ENCODE data around the gene GABBR2. TPM values are rescaled to one million over a fixed set of nuclear protein-coding genes. Genes with fewer than 3 reads are reported as not detected.

GABBR2 gene
- total RNA-seq, 1 experiment from 2014 or later: 0.23 TPM

- TF ChIP-seq, protein P1, sequence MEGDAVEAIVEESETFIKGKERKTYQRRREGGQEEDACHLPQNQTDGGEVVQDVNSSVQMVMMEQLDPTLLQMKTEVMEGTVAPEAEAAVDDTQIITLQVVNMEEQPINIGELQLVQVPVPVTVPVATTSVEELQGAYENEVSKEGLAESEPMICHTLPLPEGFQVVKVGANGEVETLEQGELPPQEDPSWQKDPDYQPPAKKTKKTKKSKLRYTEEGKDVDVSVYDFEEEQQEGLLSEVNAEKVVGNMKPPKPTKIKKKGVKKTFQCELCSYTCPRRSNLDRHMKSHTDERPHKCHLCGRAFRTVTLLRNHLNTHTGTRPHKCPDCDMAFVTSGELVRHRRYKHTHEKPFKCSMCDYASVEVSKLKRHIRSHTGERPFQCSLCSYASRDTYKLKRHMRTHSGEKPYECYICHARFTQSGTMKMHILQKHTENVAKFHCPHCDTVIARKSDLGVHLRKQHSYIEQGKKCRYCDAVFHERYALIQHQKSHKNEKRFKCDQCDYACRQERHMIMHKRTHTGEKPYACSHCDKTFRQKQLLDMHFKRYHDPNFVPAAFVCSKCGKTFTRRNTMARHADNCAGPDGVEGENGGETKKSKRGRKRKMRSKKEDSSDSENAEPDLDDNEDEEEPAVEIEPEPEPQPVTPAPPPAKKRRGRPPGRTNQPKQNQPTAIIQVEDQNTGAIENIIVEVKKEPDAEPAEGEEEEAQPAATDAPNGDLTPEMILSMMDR (IDR thresholded peaks at IDR 0.05; ENCODE audit: insufficient read depth in 1 of 2, low read depth in 1 of 2, low read length in 1 of 2, severe bottlenecking in 1 of 2, unreplicated experiment in 1 of 2): no peak
- H3K27ac Mint-ChIP-seq (ENCODE audit: unreplicated experiment): no peak overlapping the region
- ChIA-PET POLR2A (no interaction called here), CTCF (interaction anchor here (0.6 kb wide), 2 partner anchors 151 to 156 kb away, joined by 3 to 7 read pairs; no protein-coding TSS in a partner anchor)
- no TSS peak for BruUV-seq (replicated peaks)
- H3K36me3 Mint-ChIP-seq (ENCODE audit: insufficient read depth, unreplicated experiment): no peaks in the 10 kb centered on the region
- H3K27me3 ChIP-seq (replicated peaks; ENCODE audit: control insufficient read depth, insufficient read depth, low read length): no peaks in the 10 kb centered on the region
- no peaks in the 10 kb centered on the region for H3K36me3 ChIP-seq (ENCODE audit: control insufficient read depth, insufficient read depth, low read length)
- H3K4me1 Mint-ChIP-seq (ENCODE audit: low read depth, unreplicated experiment): no peaks in the 10 kb centered on the region
- no peak overlapping the region for H3K4me3 Mint-ChIP-seq (ENCODE audit: unreplicated experiment)
- no peaks in the 10 kb centered on the region for H3K4me1 ChIP-seq
- intact Hi-C loops (cut with micrococcal nuclease; ENCODE audit: unreplicated experiment): no loop called here
- no peaks in the 10 kb centered on the region for H3K27me3 Mint-ChIP-seq (ENCODE audit: insufficient read depth, unreplicated experiment)
- DNase-seq: no peak
- H3K9me3 Mint-ChIP-seq (ENCODE audit: unreplicated experiment): no peaks in the 10 kb centered on the region
- no peaks in the 10 kb centered on the region for H3K9me3 ChIP-seq
- no peak overlapping the region for H3K4me3 ChIP-seq (ENCODE audit: low read depth, low read length)
Observed at GRCh38 chr9:98745470-98745869, 36.7 kb upstream of the GABBR2 start.

GRCh38 chr9:98743818-98744611, 35.3 kb upstream of the GABBR2 start:
- no peaks in the 10 kb centered on the region for H3K9me3 ChIP-seq
- H3K27me3 ChIP-seq (replicated peaks; ENCODE audit: control insufficient read depth, insufficient read depth, low read length): no peaks in the 10 kb centered on the region
- TF ChIP-seq, protein P1 (IDR thresholded peaks at IDR 0.05; ENCODE audit: insufficient read depth in 1 of 2, low read depth in 1 of 2, low read length in 1 of 2, severe bottlenecking in 1 of 2, unreplicated experiment in 1 of 2): no peak
- DNase-seq: no peak
- Mint-ChIP-seq H3K9me3 (ENCODE audit: unreplicated experiment) (no peaks in the 10 kb centered on the region), H3K4me1 (ENCODE audit: low read depth, unreplicated experiment) (no peaks in the 10 kb centered on the region), H3K4me3 (ENCODE audit: unreplicated experiment) (no peak overlapping the region), H3K36me3 (ENCODE audit: insufficient read depth, unreplicated experiment) (no peaks in the 10 kb centered on the region), H3K27ac (ENCODE audit: unreplicated experiment) (no peak overlapping the region), H3K27me3 (ENCODE audit: insufficient read depth, unreplicated experiment) (no peaks in the 10 kb centered on the region)
- no peaks in the 10 kb centered on the region for H3K36me3 ChIP-seq (ENCODE audit: control insufficient read depth, insufficient read depth, low read length)
- no TSS peak for BruUV-seq (replicated peaks)
- H3K4me1 ChIP-seq: no peaks in the 10 kb centered on the region
- POLR2A ChIA-PET: no interaction called here
- H3K4me3 ChIP-seq (ENCODE audit: low read depth, low read length): no peak overlapping the region
- intact Hi-C loops (cut with micrococcal nuclease; ENCODE audit: unreplicated experiment): no loop called here
- CTCF ChIA-PET: no interaction called here

GRCh38 chr9:98743329-98743728, 34.6 kb upstream of the GABBR2 start:
- Histone ChIP-seq H3K4me1 (no peaks in the 10 kb centered on the region), H3K27me3 (replicated peaks; ENCODE audit: control insufficient read depth, insufficient read depth, low read length) (no peaks in the 10 kb centered on the region), H3K36me3 (ENCODE audit: control insufficient read depth, insufficient read depth, low read length) (no peaks in the 10 kb centered on the region), H3K4me3 (ENCODE audit: low read depth, low read length) (no peak overlapping the region), H3K9me3 (no peaks in the 10 kb centered on the region)
- no peak for DNase-seq
- Mint-ChIP-seq H3K4me1 (ENCODE audit: low read depth, unreplicated experiment) (no peaks in the 10 kb centered on the region), H3K27ac (ENCODE audit: unreplicated experiment) (no peak overlapping the region), H3K9me3 (ENCODE audit: unreplicated experiment) (no peaks in the 10 kb centered on the region), H3K4me3 (ENCODE audit: unreplicated experiment) (no peak overlapping the region), H3K27me3 (ENCODE audit: insufficient read depth, unreplicated experiment) (no peaks in the 10 kb centered on the region), H3K36me3 (ENCODE audit: insufficient read depth, unreplicated experiment) (no peaks in the 10 kb centered on the region)
- TF ChIP-seq, protein P1 (IDR thresholded peaks at IDR 0.05; ENCODE audit: insufficient read depth in 1 of 2, low read depth in 1 of 2, low read length in 1 of 2, severe bottlenecking in 1 of 2, unreplicated experiment in 1 of 2): no peak
- BruUV-seq (replicated peaks): no TSS peak
- intact Hi-C loops (cut with micrococcal nuclease; ENCODE audit: unreplicated experiment): no loop called here
- ChIA-PET CTCF (no interaction called here), POLR2A (no interaction called here)

Measured in Caco-2 (cell line).